ENCODE results near the gene OR5M8. TPM values are rescaled to one million over a fixed set of nuclear protein-coding genes. Genes with fewer than 3 reads are reported as not detected.

OR5M8 gene
- total and polyA plus RNA-seq, 2 donors (not counting 1 experiment from before 2014, with no cell fraction given) = not detected

DNA sequence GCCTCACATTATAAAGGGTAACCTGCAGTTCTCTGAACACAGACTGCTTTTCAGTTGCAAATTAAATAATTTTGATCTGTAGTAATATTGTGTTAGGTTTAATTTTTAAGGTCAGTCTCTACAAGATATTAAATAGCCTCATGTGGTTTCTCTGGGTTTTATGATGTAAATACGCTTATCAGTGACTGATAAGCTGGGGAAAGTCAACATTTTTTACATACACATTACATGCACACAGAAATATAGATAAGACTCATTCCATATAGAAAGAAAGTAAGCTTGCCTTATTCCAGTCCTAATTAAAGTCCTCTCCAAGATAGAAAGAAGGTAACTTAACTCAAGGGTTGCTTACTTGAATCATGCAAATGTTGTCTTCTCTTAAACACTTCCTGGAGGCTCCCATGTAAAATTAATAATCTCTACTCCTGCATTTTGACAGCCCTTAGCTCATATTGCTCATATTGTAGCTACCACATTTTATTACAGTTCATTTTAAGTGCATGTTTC, 16.4 kb downstream of the OR5M8 start:
- no peak overlapping the region for H3K9ac ChIP-seq (ENCODE audit: insufficient read depth, low read length)
- TF ChIP-seq, protein P1, sequence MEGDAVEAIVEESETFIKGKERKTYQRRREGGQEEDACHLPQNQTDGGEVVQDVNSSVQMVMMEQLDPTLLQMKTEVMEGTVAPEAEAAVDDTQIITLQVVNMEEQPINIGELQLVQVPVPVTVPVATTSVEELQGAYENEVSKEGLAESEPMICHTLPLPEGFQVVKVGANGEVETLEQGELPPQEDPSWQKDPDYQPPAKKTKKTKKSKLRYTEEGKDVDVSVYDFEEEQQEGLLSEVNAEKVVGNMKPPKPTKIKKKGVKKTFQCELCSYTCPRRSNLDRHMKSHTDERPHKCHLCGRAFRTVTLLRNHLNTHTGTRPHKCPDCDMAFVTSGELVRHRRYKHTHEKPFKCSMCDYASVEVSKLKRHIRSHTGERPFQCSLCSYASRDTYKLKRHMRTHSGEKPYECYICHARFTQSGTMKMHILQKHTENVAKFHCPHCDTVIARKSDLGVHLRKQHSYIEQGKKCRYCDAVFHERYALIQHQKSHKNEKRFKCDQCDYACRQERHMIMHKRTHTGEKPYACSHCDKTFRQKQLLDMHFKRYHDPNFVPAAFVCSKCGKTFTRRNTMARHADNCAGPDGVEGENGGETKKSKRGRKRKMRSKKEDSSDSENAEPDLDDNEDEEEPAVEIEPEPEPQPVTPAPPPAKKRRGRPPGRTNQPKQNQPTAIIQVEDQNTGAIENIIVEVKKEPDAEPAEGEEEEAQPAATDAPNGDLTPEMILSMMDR (conservative IDR thresholded peaks at IDR 0.05 in 1 of 2, IDR thresholded peaks at IDR 0.05 in 1 of 2; ENCODE audit: low read depth in 1 of 2, low read length in 2 of 2) = no peak
- no peak for TF ChIP-seq EZH2 (IDR thresholded peaks at IDR 0.05; ENCODE audit: low read length, missing control alignments)
- H4K20me1 ChIP-seq (ENCODE audit: control insufficient read depth, extremely low read depth, insufficient read depth, low read length) = no peaks in the 10 kb centered on the region
- H2AFZ ChIP-seq (ENCODE audit: low read length) = no peak overlapping the region
- H3K4me3 ChIP-seq (replicated peaks in 1 of 4; ENCODE audit: control extremely low read depth in 1 of 4, insufficient read depth in 1 of 4, low read depth in 3 of 4, low read length in 4 of 4) = no peak overlapping the region
- H3K4me1 ChIP-seq (ENCODE audit: control insufficient read depth, extremely low read depth, insufficient read depth, low read length) = no peaks in the 10 kb centered on the region
- H3K27me3 ChIP-seq (ENCODE audit: control insufficient read depth, insufficient read depth, low read length) = no peaks in the 10 kb centered on the region
- no peaks in the 10 kb centered on the region for H3K36me3 ChIP-seq (ENCODE audit: control insufficient read depth, insufficient read depth, low read length)
- H3K79me2 ChIP-seq (ENCODE audit: control insufficient read depth, insufficient read depth, low read length) = no peaks in the 10 kb centered on the region
- no peak overlapping the region for H3K4me2 ChIP-seq (ENCODE audit: extremely low read depth, insufficient read depth, low read length)
- no peak overlapping the region for H3K27ac ChIP-seq (ENCODE audit: insufficient read depth, low read length)
- no peaks in the 10 kb centered on the region for H3K9me3 ChIP-seq (ENCODE audit: control insufficient read depth, insufficient read depth, low read depth, low read length)
- DNase-seq (ENCODE audit: low read depth in 2 of 2) = no peak

DNA sequence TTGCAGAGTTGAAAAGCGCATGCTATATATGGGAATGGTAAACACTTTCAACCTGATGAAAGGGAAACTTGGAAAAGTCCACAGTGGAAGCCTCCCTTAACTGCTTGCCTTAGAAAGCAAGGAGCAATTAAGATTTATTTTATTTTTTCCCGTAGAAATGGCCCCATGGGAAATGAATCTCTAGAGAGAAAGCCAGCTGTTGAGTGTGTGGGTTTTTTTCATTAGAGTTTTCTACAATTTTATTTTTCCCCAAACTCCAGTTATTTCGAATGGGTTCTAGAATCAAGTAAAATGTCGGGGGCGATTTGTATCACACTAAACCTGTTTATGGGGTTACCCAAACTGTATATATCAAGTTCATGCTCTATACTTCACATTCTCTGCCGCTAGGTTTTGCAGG, 17.9 kb downstream of the OR5M8 start, which contains the start of gene OR5M3:
OR5M3 (minus strand) TSS at position 101 of the 400 bp plus-strand sequence. CDS start 2,855 bp downstream, outside the sequence.
- no peaks in the 10 kb centered on the region for H3K36me3 ChIP-seq (ENCODE audit: control insufficient read depth, insufficient read depth, low read length)
- no peaks in the 10 kb centered on the region for H3K9me3 ChIP-seq (ENCODE audit: control insufficient read depth, insufficient read depth, low read depth, low read length)
- H3K9ac ChIP-seq (ENCODE audit: insufficient read depth, low read length) = no peak within 1 kb of the TSS
- DNase-seq (ENCODE audit: low read depth in 2 of 2) = no peak
- no peak within 1 kb of the TSS for H3K4me3 ChIP-seq (replicated peaks in 1 of 4; ENCODE audit: control extremely low read depth in 1 of 4, insufficient read depth in 1 of 4, low read depth in 3 of 4, low read length in 4 of 4)
- no peak for TF ChIP-seq EZH2 (IDR thresholded peaks at IDR 0.05; ENCODE audit: low read length, missing control alignments)
- TF ChIP-seq, protein P1 (conservative IDR thresholded peaks at IDR 0.05 in 1 of 2, IDR thresholded peaks at IDR 0.05 in 1 of 2; ENCODE audit: low read depth in 1 of 2, low read length in 2 of 2) = no peak
- no peaks in the 10 kb centered on the region for H3K4me1 ChIP-seq (ENCODE audit: control insufficient read depth, extremely low read depth, insufficient read depth, low read length)
- no peaks in the 10 kb centered on the region for H3K79me2 ChIP-seq (ENCODE audit: control insufficient read depth, insufficient read depth, low read length)
- H2AFZ ChIP-seq (ENCODE audit: low read length) = no peak within 1 kb of the TSS
- H3K4me2 ChIP-seq (ENCODE audit: extremely low read depth, insufficient read depth, low read length) = no peak within 1 kb of the TSS
- H4K20me1 ChIP-seq (ENCODE audit: control insufficient read depth, extremely low read depth, insufficient read depth, low read length) = no peaks in the 10 kb centered on the region
- no peaks in the 10 kb centered on the region for H3K27me3 ChIP-seq (ENCODE audit: control insufficient read depth, insufficient read depth, low read length)
- no peak within 1 kb of the TSS for H3K27ac ChIP-seq (ENCODE audit: insufficient read depth, low read length)

DNA sequence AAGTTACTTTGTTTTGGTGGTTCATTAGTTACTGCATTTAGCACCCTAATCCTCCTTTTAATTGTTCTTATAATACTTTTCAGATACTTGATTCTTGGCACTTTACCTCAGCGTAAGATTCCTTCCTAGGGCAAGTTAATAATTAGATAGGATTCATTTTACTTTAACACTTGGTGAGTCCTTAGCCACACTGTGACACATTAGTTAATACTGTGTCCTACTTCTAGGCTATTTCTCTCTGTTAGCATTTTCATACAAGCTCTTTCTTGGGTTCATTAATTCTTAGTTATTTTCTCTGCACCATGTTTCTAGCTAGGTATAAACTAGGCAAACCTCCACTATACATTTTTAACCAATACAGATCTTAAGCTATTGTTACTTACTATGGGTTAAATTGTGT, 34.1 kb downstream of the OR5M8 start:
- no peak overlapping the region for H2AFZ ChIP-seq (ENCODE audit: low read length)
- H3K27ac ChIP-seq (ENCODE audit: insufficient read depth, low read length) = no peak overlapping the region
- H3K4me2 ChIP-seq (ENCODE audit: extremely low read depth, insufficient read depth, low read length) = no peak overlapping the region
- no peaks in the 10 kb centered on the region for H3K36me3 ChIP-seq (ENCODE audit: control insufficient read depth, insufficient read depth, low read length)
- H3K4me3 ChIP-seq (replicated peaks in 1 of 4; ENCODE audit: control extremely low read depth in 1 of 4, insufficient read depth in 1 of 4, low read depth in 3 of 4, low read length in 4 of 4) = no peak overlapping the region
- TF ChIP-seq EZH2 (IDR thresholded peaks at IDR 0.05; ENCODE audit: low read length, missing control alignments) = no peak
- TF ChIP-seq, protein P1 (conservative IDR thresholded peaks at IDR 0.05 in 1 of 2, IDR thresholded peaks at IDR 0.05 in 1 of 2; ENCODE audit: low read depth in 1 of 2, low read length in 2 of 2) = no peak
- no peaks in the 10 kb centered on the region for H3K79me2 ChIP-seq (ENCODE audit: control insufficient read depth, insufficient read depth, low read length)
- H3K27me3 ChIP-seq (ENCODE audit: control insufficient read depth, insufficient read depth, low read length) = no peaks in the 10 kb centered on the region
- no peaks in the 10 kb centered on the region for H4K20me1 ChIP-seq (ENCODE audit: control insufficient read depth, extremely low read depth, insufficient read depth, low read length)
- H3K4me1 ChIP-seq (ENCODE audit: control insufficient read depth, extremely low read depth, insufficient read depth, low read length) = no peaks in the 10 kb centered on the region
- no peaks in the 10 kb centered on the region for H3K9me3 ChIP-seq (ENCODE audit: control insufficient read depth, insufficient read depth, low read depth, low read length)
- no peak for DNase-seq (ENCODE audit: low read depth in 2 of 2)
- H3K9ac ChIP-seq (ENCODE audit: insufficient read depth, low read length) = no peak overlapping the region

Data from fibroblast of lung (primary cell).